HepG2 (cell line): Measurements from ENCODE around the gene RGMA. TPM values are rescaled to one million over a fixed set of nuclear protein-coding genes. Genes with fewer than 3 reads are reported as not detected.
A peak's percentile ranks its signal among the peaks of the same experiment; 100 is the strongest.

Experiments used
- ATAC-seq: fragments of 200-7000 bp; cut with Tn5 transposase; 3 replicates; pipeline ENCODE4 v1.9.1; 2020; ENCODE audit warnings: mild to moderate bottlenecking, moderate library complexity
- BruUV-seq: library from RNA; stranded (reverse); fragments of 400-500 nt; replicated peaks from 2 replicates; lab custom pipeline; 2021; lab: Mats Ljungman, UMichigan
- CTCF ChIA-PET: fragments of 300-600 bp; formaldehyde crosslinking; extraction: SDS; loops from one replicate; lab custom pipeline; 2021; ENCODE audit warnings: low total read pairs, inconsistent platforms, low intra/inter-chr PET ratio; lab: Yijun Ruan, JAX
- POLR2A ChIA-PET: fragments of 350-600 bp; sonication (Branson Sonifier 250); formaldehyde crosslinking; loops from one replicate; lab custom pipeline; 2020; ENCODE audit warnings: antibody characterized with exemption, inconsistent platforms; lab: Yijun Ruan, JAX
- DNase-seq: peaks from one replicate; pipeline ENCODE4 v3.0.0-alpha.2; 2015; ENCODE audit warnings: low spot score
- FAIRE-seq: peaks from 3 replicates; lab custom pipeline; 2011; peaks lifted over from hg19 to GRCh38; lab: Jason Lieb, UNC
- H2AFZ ChIP-seq: one replicate; pipeline ENCODE4 v1.6.1; 2011; ENCODE audit warnings: low read length, inconsistent platforms
- H3K27ac ChIP-seq: fragments of 300-600 bp; 3 replicates; pipeline ENCODE4 v1.8.0; 2011; ENCODE audit warnings: mixed run types, mild to moderate bottlenecking, mixed read lengths, low read length, inconsistent platforms; ENCODE audit not compliant: insufficient read depth; ENCODE audit errors: extremely low read length
- H3K27me3 ChIP-seq, 2 experiments: fragments of 200-600 bp in 1 of 2; 2 replicates in 1 of 2; 3 replicates in 1 of 2; pipeline versions ENCODE4 v1.6.0 to v1.8.0; 2011; ENCODE audit warnings: low read length in 2 of 2, mild to moderate bottlenecking in 2 of 2, moderate library complexity in 2 of 2, inconsistent platforms in 1 of 2; ENCODE audit not compliant: insufficient read depth in 2 of 2, control insufficient read depth in 1 of 2
- H3K36me3 ChIP-seq, 2 experiments: fragments of 200-600 bp in 1 of 2; replicated peaks in 1 of 2; 2 replicates in 1 of 2; 3 replicates in 1 of 2; pipeline versions ENCODE4 v1.5.1 to v1.8.0; 2011; ENCODE audit warnings: low read length in 2 of 2, inconsistent platforms in 1 of 2; ENCODE audit not compliant: insufficient read depth in 2 of 2, control insufficient read depth in 1 of 2
- H3K4me1 ChIP-seq: 2 replicates; pipeline ENCODE4 v1.5.1; 2012; ENCODE audit warnings: low read length, inconsistent platforms; ENCODE audit not compliant: insufficient read depth
- H3K4me2 ChIP-seq: 2 replicates; pipeline ENCODE4 v1.6.0; 2011; ENCODE audit warnings: low read depth, low read length, inconsistent platforms
- H3K4me3 ChIP-seq, 3 experiments: fragments of 200-600 bp in 1 of 3; sonication (generic), shearing (Covaris generic) in 1 of 3; replicated peaks in 1 of 3; 2 replicates each; pipeline ENCODE4 v1.5.1; 2011 to 2016; ENCODE audit warnings: low read length in 3 of 3, inconsistent platforms in 2 of 3, low read depth in 2 of 3, mild to moderate bottlenecking in 2 of 3, control low read depth in 1 of 3, mixed read lengths in 1 of 3; ENCODE audit not compliant: insufficient read depth in 1 of 3
- H3K79me2 ChIP-seq: one replicate; pipeline ENCODE4 v1.6.1; 2011; ENCODE audit warnings: low read length, inconsistent platforms; ENCODE audit not compliant: insufficient read depth
- H3K9ac ChIP-seq: 2 replicates; pipeline ENCODE4 v1.6.0; 2011; ENCODE audit warnings: mild to moderate bottlenecking, low read depth, low read length, inconsistent platforms; ENCODE audit not compliant: insufficient read depth
- H3K9me3 ChIP-seq: 2 replicates; pipeline ENCODE4 v1.5.1; 2012; ENCODE audit warnings: mild to moderate bottlenecking, low read length
- H4K20me1 ChIP-seq: 2 replicates; pipeline ENCODE4 v1.6.0; 2011; ENCODE audit warnings: inconsistent platforms, mild to moderate bottlenecking, low read length, moderate library complexity; ENCODE audit not compliant: insufficient read depth
- KLF12 ChIP-seq: sonication (generic); formaldehyde crosslinking; IDR thresholded peaks from 2 replicates; pipeline ENCODE4 v1.4.0; 2020; ENCODE audit warnings: missing genetic modification reagents, borderline replicate concordance
- MNT ChIP-seq: fragments of 450-650 bp; IDR thresholded peaks from 2 replicates; pipeline ENCODE4 v1.6.1; 2016
- RBM22 ChIP-seq: fragments of 200-400 bp; formaldehyde crosslinking; optimal IDR thresholded peaks from 2 replicates; pipeline ENCODE3; 2017; ENCODE audit warnings: mild to moderate bottlenecking, low read length, moderate library complexity
- SRSF4 ChIP-seq: fragments of 200-400 bp; formaldehyde crosslinking; IDR thresholded peaks from one replicate; pipeline ENCODE4 v1.6.1; 2018; ENCODE audit warnings: mild to moderate bottlenecking, low read depth, low read length, moderate library complexity; ENCODE audit not compliant: poor library complexity, severe bottlenecking
- TBP ChIP-seq: sonication (generic); formaldehyde crosslinking; IDR thresholded peaks from 2 replicates; pipeline ENCODE4 v1.5.0; 2020; ENCODE audit warnings: missing genetic modification reagents
- WGBS: methylation state at CpG from one replicate; pipeline ENCODE4 v1.1.6; 2017; ENCODE audit warnings: low lambda C conversion rate; 5-methylcytosine and 5-hydroxymethylcytosine counted together
- in situ Hi-C: cut with HindIII; loops from 2 replicates; pipeline ENCODE4 v1.10.0; 2017; ENCODE audit warnings: low pct_unique_long_range_greater_than_20kb; ENCODE audit not compliant: extremely low pct_ligation_motif_present
- intact Hi-C: fragments of 100-400 bp; cut with micrococcal nuclease; formaldehyde crosslinking; loops from one replicate; pipeline ENCODE4 v1.10.0; 2022; ENCODE audit not compliant: unreplicated experiment
- polyA plus RNA-seq, 8 experiments: library from polyadenylated mRNA; depleted of rRNA in 3 of 8; stranded (reverse) in 7 of 8; unstranded in 1 of 8; fragments of >200 nt; fragmentation: Illumina TruSeq in 4 of 8; extraction: Trizol in 4 of 8; gene quantifications; 2 replicates each; pipeline versions ENCODE4 v1.2.1 to v1.2.3, GENCODE V29; 2011 to 2016; ENCODE audit warnings: low read depth in 4 of 8, missing spikeins in 1 of 8, mixed read lengths in 1 of 8; ENCODE audit not compliant: insufficient read depth in 1 of 8
- total RNA-seq, 5 experiments: library from RNA; depleted of rRNA; stranded (reverse); fragments of >200 nt; fragmentation: Illumina TruSeq; extraction: Trizol; gene quantifications; 2 replicates each; pipeline ENCODE4 v1.2.3, GENCODE V29; 2016; ENCODE audit warnings: low read depth in 1 of 5
- TF ChIP-seq, protein P1 (sequence below), 2 experiments: sonication (generic) in 1 of 2; formaldehyde crosslinking in 1 of 2; IDR thresholded peaks; 2 replicates each; pipeline versions ENCODE4 v1.5.1 to v1.6.1; 2011 to 2020; ENCODE audit warnings: borderline replicate concordance in 1 of 2, low read depth in 1 of 2, low read length in 1 of 2, mild to moderate bottlenecking in 1 of 2, missing genetic modification reagents in 1 of 2, moderate library complexity in 1 of 2

The RGMA gene
- total and polyA plus RNA-seq, 2 of the 13 experiments (the other 11 are each of a cell fraction or from before 2014, with no cell fraction given), result not detected

GRCh38 chr15:93007994-93008393 lies 81.0 kb downstream of the RGMA start:
- TF ChIP-seq TBP (CRISPR knock-in tag), result no peak
- TF ChIP-seq SRSF4, result no peak
- peak; percentile 58 for TF ChIP-seq MNT
- TF ChIP-seq, protein P1, sequence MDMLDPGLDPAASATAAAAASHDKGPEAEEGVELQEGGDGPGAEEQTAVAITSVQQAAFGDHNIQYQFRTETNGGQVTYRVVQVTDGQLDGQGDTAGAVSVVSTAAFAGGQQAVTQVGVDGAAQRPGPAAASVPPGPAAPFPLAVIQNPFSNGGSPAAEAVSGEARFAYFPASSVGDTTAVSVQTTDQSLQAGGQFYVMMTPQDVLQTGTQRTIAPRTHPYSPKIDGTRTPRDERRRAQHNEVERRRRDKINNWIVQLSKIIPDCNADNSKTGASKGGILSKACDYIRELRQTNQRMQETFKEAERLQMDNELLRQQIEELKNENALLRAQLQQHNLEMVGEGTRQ (IDR thresholded peaks at IDR 0.05; ENCODE audit: low read depth, low read length), result no peak
- TF ChIP-seq, protein P1 (CRISPR knock-in tag; IDR thresholded peaks at IDR 0.05; ENCODE audit: borderline replicate concordance), result no peak
- TF ChIP-seq KLF12 (CRISPR knock-in tag), result no peak
- TF ChIP-seq RBM22, result peak; percentile 96
- DNase-seq, result no peak
- peaks cover 31 to 95% of the 10 kb centered on the region in 2 experiments for H3K36me3 ChIP-seq
- intact Hi-C loops (no loop called here), in situ Hi-C loops (loop anchor here (25.0 kb wide), 1 partner anchor 221 kb away; no protein-coding TSS in a partner anchor)
- BruUV-seq, result no TSS peak
- H3K4me3 ChIP-seq, result no peak overlapping the region
- WGBS, result 100% methylated on average over 3 of the region's 3 CpGs
- ATAC-seq, result peak; percentile 19; the same call in 1 of the 3 replicates
- H3K4me2 ChIP-seq, result no peak overlapping the region
- H4K20me1 ChIP-seq, result 0 out of 2 replicates have a peak, but pooled peaks cover 2% of the 10 kb centered on the region
- ChIA-PET POLR2A (no interaction called here), CTCF (no interaction called here)
- no peaks in the 10 kb centered on the region for H3K79me2 ChIP-seq
- H3K27me3 ChIP-seq, result no peaks in the 10 kb centered on the region
- no peak for FAIRE-seq
- H2AFZ ChIP-seq, result no peak overlapping the region
- H3K9me3 ChIP-seq, result no peaks in the 10 kb centered on the region
- no peaks in the 10 kb centered on the region for H3K4me1 ChIP-seq
- no peak overlapping the region for H3K27ac ChIP-seq
- H3K9ac ChIP-seq, result no peak overlapping the region
